Neural cell (in vitro differentiated cells): Measurements from ENCODE around the gene TPP1.

Experiments
- EP300 ChIP-seq: fragments of 450-650 bp; conservative IDR thresholded peaks from 2 replicates; pipeline ENCODE4 v1.6.1; 2014; ENCODE audit warnings: antibody characterized with exemption, mild to moderate bottlenecking, moderate library complexity; ENCODE audit not compliant: poor library complexity, severe bottlenecking
- MXI1 ChIP-seq: fragments of 450-650 bp; conservative IDR thresholded peaks from 2 replicates; pipeline ENCODE4 v1.6.1; 2014; ENCODE audit warnings: antibody characterized with exemption, mild to moderate bottlenecking; ENCODE audit not compliant: poor library complexity, severe bottlenecking
- POLR2AphosphoS5 ChIP-seq: IDR thresholded peaks from 2 replicates; pipeline ENCODE4 v1.6.1; 2012
- TF ChIP-seq, protein P1 (sequence below): fragments of 450-650 bp; IDR thresholded peaks from 2 replicates; pipeline ENCODE4 v1.5.1; 2014; ENCODE audit warnings: antibody characterized with exemption, mild to moderate bottlenecking, moderate library complexity; ENCODE audit not compliant: poor library complexity, severe bottlenecking

- TF ChIP-seq, protein P1, sequence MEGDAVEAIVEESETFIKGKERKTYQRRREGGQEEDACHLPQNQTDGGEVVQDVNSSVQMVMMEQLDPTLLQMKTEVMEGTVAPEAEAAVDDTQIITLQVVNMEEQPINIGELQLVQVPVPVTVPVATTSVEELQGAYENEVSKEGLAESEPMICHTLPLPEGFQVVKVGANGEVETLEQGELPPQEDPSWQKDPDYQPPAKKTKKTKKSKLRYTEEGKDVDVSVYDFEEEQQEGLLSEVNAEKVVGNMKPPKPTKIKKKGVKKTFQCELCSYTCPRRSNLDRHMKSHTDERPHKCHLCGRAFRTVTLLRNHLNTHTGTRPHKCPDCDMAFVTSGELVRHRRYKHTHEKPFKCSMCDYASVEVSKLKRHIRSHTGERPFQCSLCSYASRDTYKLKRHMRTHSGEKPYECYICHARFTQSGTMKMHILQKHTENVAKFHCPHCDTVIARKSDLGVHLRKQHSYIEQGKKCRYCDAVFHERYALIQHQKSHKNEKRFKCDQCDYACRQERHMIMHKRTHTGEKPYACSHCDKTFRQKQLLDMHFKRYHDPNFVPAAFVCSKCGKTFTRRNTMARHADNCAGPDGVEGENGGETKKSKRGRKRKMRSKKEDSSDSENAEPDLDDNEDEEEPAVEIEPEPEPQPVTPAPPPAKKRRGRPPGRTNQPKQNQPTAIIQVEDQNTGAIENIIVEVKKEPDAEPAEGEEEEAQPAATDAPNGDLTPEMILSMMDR, result no peak
- TF ChIP-seq MXI1 (no peak), EP300 (no peak), POLR2AphosphoS5 (no peak)
Measured at GRCh38 chr11:6666302-6667183, 47.3 kb upstream of the TPP1 start.
